SK-N-SH treated with all-trans-retinoic acid at 6 μM for 48 hours (cell line): ENCODE results near the gene SPATS2L.

Experiments used
- ARNTL ChIP-seq: fragments of 450-650 bp; formaldehyde crosslinking; IDR thresholded peaks from 2 replicates; pipeline ENCODE4 v1.5.0; 2020; ENCODE audit warnings: low read depth, mild to moderate bottlenecking, moderate library complexity, borderline replicate concordance
- CREB5 ChIP-seq: fragments of 250-450 bp; sonication (Bioruptor Pico); IDR thresholded peaks from 2 replicates; pipeline ENCODE4 v1.5.1; 2020; ENCODE audit warnings: low read depth, mild to moderate bottlenecking, moderate library complexity
- ISL1 ChIP-seq: fragments of 250-450 bp; sonication (Bioruptor Pico); IDR thresholded peaks from 2 replicates; pipeline ENCODE4 v2.1.2; 2022; ENCODE audit warnings: mild to moderate bottlenecking, moderate library complexity
- OSR1 ChIP-seq: fragments of 250-450 bp; sonication (Bioruptor Pico); IDR thresholded peaks from 2 replicates; pipeline ENCODE4 v1.8.0; 2022; ENCODE audit warnings: moderate library complexity, mild to moderate bottlenecking, inconsistent platforms
- PATZ1 ChIP-seq: fragments of 250-450 bp; sonication (Bioruptor Pico); IDR thresholded peaks from 2 replicates; pipeline ENCODE4 v1.8.0; 2020; ENCODE audit warnings: mild to moderate bottlenecking, moderate library complexity, borderline replicate concordance
- RARB ChIP-seq: fragments of 250-450 bp; sonication (Bioruptor Pico); IDR thresholded peaks from 2 replicates; pipeline ENCODE4 v1.8.0; 2021; ENCODE audit warnings: mild to moderate bottlenecking, moderate library complexity
- ZC3H10 ChIP-seq: fragments of 250-450 bp; sonication (Bioruptor Pico); IDR thresholded peaks from 2 replicates; pipeline ENCODE4 v1.5.1; 2021; ENCODE audit warnings: mild to moderate bottlenecking, moderate library complexity
- ZFP3 ChIP-seq: fragments of 250-450 bp; sonication (Bioruptor Pico); IDR thresholded peaks from 2 replicates; pipeline ENCODE4 v1.5.0; 2020; ENCODE audit warnings: mild to moderate bottlenecking, moderate library complexity
- ZFP30 ChIP-seq: fragments of 450-650 bp; formaldehyde crosslinking; IDR thresholded peaks from 2 replicates; pipeline ENCODE4 v1.5.0; 2022; ENCODE audit warnings: mild to moderate bottlenecking, moderate library complexity

- TF ChIP-seq RARB (CRISPR knock-in tag): no peak
- no peak for TF ChIP-seq ISL1 (CRISPR knock-in tag)
- no peak for TF ChIP-seq PATZ1
- TF ChIP-seq ARNTL (CRISPR knock-in tag): no peak
- TF ChIP-seq CREB5 (CRISPR knock-in tag): no peak
- TF ChIP-seq ZC3H10 (CRISPR knock-in tag): no peak
- TF ChIP-seq ZFP3: no peak
- no peak for TF ChIP-seq ZFP30 (CRISPR knock-in tag)
- no peak for TF ChIP-seq OSR1 (CRISPR knock-in tag)
These were observed 110.4 kb downstream of the SPATS2L start for GRCh38 chr2:200416878-200417277.
